ENCODE data around the gene CDK14. TPM values are rescaled to one million over a fixed set of nuclear protein-coding genes. Genes with fewer than 3 reads are reported as not detected.

The CDK14 gene
- polyA plus RNA-seq, 1 donor: 9.7 TPM

- no peaks in the 10 kb centered on the region for H3K36me3 ChIP-seq (ENCODE audit: control insufficient read depth, insufficient read depth, low read length)
- DNase-seq: peak in 1 of 2 donors; percentile 14
- H3K27me3 ChIP-seq (ENCODE audit: control insufficient read depth, insufficient read depth, low read length): no peaks in the 10 kb centered on the region
- H3K4me1 ChIP-seq (ENCODE audit: control insufficient read depth, insufficient read depth, low read length): no peaks in the 10 kb centered on the region
- no peak overlapping the region for H3K4me3 ChIP-seq (ENCODE audit: low read length)
- WGBS (ENCODE audit: insufficient coverage, low lambda C conversion rate): 63% methylated on average over 1 of the region's 6 CpGs
- no peaks in the 10 kb centered on the region for H3K9me3 ChIP-seq (ENCODE audit: control insufficient read depth, low read depth, low read length)
- H3K27ac ChIP-seq (ENCODE audit: low read length): no peak overlapping the region
These were observed 532.7 kb downstream of the CDK14 start for GRCh38 chr7:91128683-91129348.

DNA sequence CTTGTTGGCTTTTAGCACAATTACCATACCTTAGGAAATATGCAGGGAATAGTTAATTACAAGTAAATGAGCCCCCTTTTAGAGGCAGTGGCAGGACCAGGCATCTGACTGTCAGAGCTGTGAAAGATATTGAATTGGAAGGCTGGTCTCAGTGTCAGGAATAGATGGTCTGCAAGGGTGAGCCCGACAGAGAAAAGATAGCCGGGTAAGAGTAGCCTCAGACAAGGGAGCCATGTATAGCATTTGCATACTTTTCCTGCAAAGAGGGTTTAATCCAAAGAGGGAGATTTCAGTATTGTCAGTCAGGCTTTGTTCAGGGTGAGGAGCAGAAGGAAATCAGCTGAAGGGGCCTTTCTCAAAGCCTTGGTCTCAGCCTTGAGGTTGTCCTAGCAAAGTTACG lies 539.2 kb downstream of the CDK14 start:
- Histone ChIP-seq H3K27ac (ENCODE audit: low read length) (no peak overlapping the region), H3K36me3 (ENCODE audit: control insufficient read depth, insufficient read depth, low read length) (no peaks in the 10 kb centered on the region), H3K4me1 (ENCODE audit: control insufficient read depth, insufficient read depth, low read length) (no peaks in the 10 kb centered on the region), H3K27me3 (ENCODE audit: control insufficient read depth, insufficient read depth, low read length) (no peaks in the 10 kb centered on the region), H3K4me3 (ENCODE audit: low read length) (no peak overlapping the region), H3K9me3 (ENCODE audit: control insufficient read depth, low read depth, low read length) (no peaks in the 10 kb centered on the region)
- no peak for DNase-seq
- WGBS (ENCODE audit: insufficient coverage, low lambda C conversion rate): no CpG with 5 or more reads among the region's 3 CpGs

GRCh38 chr7:91135703-91136430 lies 539.7 kb downstream of the CDK14 start:
- Histone ChIP-seq H3K27ac (ENCODE audit: low read length) (no peak overlapping the region), H3K27me3 (ENCODE audit: control insufficient read depth, insufficient read depth, low read length) (no peaks in the 10 kb centered on the region), H3K4me1 (ENCODE audit: control insufficient read depth, insufficient read depth, low read length) (no peaks in the 10 kb centered on the region), H3K9me3 (ENCODE audit: control insufficient read depth, low read depth, low read length) (no peaks in the 10 kb centered on the region), H3K4me3 (ENCODE audit: low read length) (no peak overlapping the region), H3K36me3 (ENCODE audit: control insufficient read depth, insufficient read depth, low read length) (no peaks in the 10 kb centered on the region)
- DNase-seq: no peak
- WGBS (ENCODE audit: insufficient coverage, low lambda C conversion rate): 67% methylated on average over 3 of the region's 4 CpGs

- Histone ChIP-seq H3K27me3 (ENCODE audit: control insufficient read depth, insufficient read depth, low read length) (no peaks in the 10 kb centered on the region), H3K4me3 (ENCODE audit: low read length) (no peak overlapping the region), H3K36me3 (ENCODE audit: control insufficient read depth, insufficient read depth, low read length) (no peaks in the 10 kb centered on the region), H3K27ac (ENCODE audit: low read length) (no peak overlapping the region), H3K4me1 (ENCODE audit: control insufficient read depth, insufficient read depth, low read length) (no peaks in the 10 kb centered on the region), H3K9me3 (ENCODE audit: control insufficient read depth, low read depth, low read length) (no peaks in the 10 kb centered on the region)
- peak; percentile 7 to 29 for DNase-seq
- WGBS (ENCODE audit: insufficient coverage, low lambda C conversion rate): 0% methylated on average over 1 of the region's 3 CpGs
These were observed 541.1 kb downstream of the CDK14 start for GRCh38 chr7:91137153-91137787.

DNA sequence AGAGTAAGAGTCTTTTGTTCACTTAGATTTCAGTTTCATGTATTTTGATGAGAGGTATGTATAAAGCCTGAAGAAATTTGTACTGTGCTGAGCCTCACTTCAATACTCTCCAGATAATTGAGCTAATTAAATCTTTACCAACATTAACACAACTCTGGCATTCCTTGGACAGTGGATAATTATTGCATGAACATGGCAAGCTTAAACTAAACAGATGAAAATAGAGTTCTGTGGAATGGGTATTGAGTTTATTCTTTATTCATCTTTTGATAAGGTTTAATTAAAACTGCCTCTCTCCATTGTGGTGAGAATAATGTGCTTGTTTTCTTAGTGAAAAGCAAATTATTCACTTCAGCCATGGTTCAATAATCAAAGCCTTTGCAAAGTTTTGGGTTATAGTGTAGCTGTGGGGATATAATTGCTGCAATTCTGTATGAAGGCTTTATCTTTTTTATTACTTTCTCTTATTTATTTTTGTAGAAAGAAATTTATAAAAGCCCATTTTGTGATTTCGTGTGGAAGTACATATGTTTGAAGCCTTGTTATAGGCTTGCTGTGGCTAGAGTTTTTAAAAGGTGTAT lies 541.8 kb downstream of the CDK14 start:
- 57% methylated on average over 1 of the region's 1 CpG for WGBS (ENCODE audit: insufficient coverage, low lambda C conversion rate)
- H3K9me3 ChIP-seq (ENCODE audit: control insufficient read depth, low read depth, low read length): no peaks in the 10 kb centered on the region
- H3K4me1 ChIP-seq (ENCODE audit: control insufficient read depth, insufficient read depth, low read length): no peaks in the 10 kb centered on the region
- H3K4me3 ChIP-seq (ENCODE audit: low read length): no peak overlapping the region
- no peak for DNase-seq
- H3K36me3 ChIP-seq (ENCODE audit: control insufficient read depth, insufficient read depth, low read length): no peaks in the 10 kb centered on the region
- H3K27me3 ChIP-seq (ENCODE audit: control insufficient read depth, insufficient read depth, low read length): no peaks in the 10 kb centered on the region
- H3K27ac ChIP-seq (ENCODE audit: low read length): no peak overlapping the region

- Histone ChIP-seq H3K27ac (ENCODE audit: low read length) (no peak overlapping the region), H3K4me1 (ENCODE audit: control insufficient read depth, insufficient read depth, low read length) (no peaks in the 10 kb centered on the region), H3K4me3 (ENCODE audit: low read length) (no peak overlapping the region), H3K9me3 (ENCODE audit: control insufficient read depth, low read depth, low read length) (no peaks in the 10 kb centered on the region), H3K27me3 (ENCODE audit: control insufficient read depth, insufficient read depth, low read length) (no peaks in the 10 kb centered on the region), H3K36me3 (ENCODE audit: control insufficient read depth, insufficient read depth, low read length) (no peaks in the 10 kb centered on the region)
- no CpG with 5 or more reads among the region's 2 CpGs for WGBS (ENCODE audit: insufficient coverage, low lambda C conversion rate)
- DNase-seq: no peak
These were observed 544.2 kb downstream of the CDK14 start for GRCh38 chr7:91140286-91140685.

GRCh38 chr7:91140982-91141381 lies 544.9 kb downstream of the CDK14 start:
- H3K27ac ChIP-seq (ENCODE audit: low read length): no peak overlapping the region
- H3K4me3 ChIP-seq (ENCODE audit: low read length): no peak overlapping the region
- DNase-seq: no peak
- no peaks in the 10 kb centered on the region for H3K4me1 ChIP-seq (ENCODE audit: control insufficient read depth, insufficient read depth, low read length)
- no peaks in the 10 kb centered on the region for H3K27me3 ChIP-seq (ENCODE audit: control insufficient read depth, insufficient read depth, low read length)
- 46% methylated on average over 2 of the region's 4 CpGs for WGBS (ENCODE audit: insufficient coverage, low lambda C conversion rate)
- H3K36me3 ChIP-seq (ENCODE audit: control insufficient read depth, insufficient read depth, low read length): no peaks in the 10 kb centered on the region
- H3K9me3 ChIP-seq (ENCODE audit: control insufficient read depth, low read depth, low read length): no peaks in the 10 kb centered on the region

GRCh38 chr7:91142743-91143142 lies 546.6 kb downstream of the CDK14 start:
- Histone ChIP-seq H3K27ac (ENCODE audit: low read length) (no peak overlapping the region), H3K36me3 (ENCODE audit: control insufficient read depth, insufficient read depth, low read length) (no peaks in the 10 kb centered on the region), H3K27me3 (ENCODE audit: control insufficient read depth, insufficient read depth, low read length) (no peaks in the 10 kb centered on the region), H3K4me1 (ENCODE audit: control insufficient read depth, insufficient read depth, low read length) (no peaks in the 10 kb centered on the region), H3K4me3 (ENCODE audit: low read length) (no peak overlapping the region), H3K9me3 (ENCODE audit: control insufficient read depth, low read depth, low read length) (no peaks in the 10 kb centered on the region)
- DNase-seq: no peak
- 20% methylated on average over 1 of the region's 1 CpG for WGBS (ENCODE audit: insufficient coverage, low lambda C conversion rate)

- no peak for DNase-seq
- H3K4me1 ChIP-seq (ENCODE audit: control insufficient read depth, insufficient read depth, low read length): no peaks in the 10 kb centered on the region
- no peaks in the 10 kb centered on the region for H3K36me3 ChIP-seq (ENCODE audit: control insufficient read depth, insufficient read depth, low read length)
- no peak overlapping the region for H3K4me3 ChIP-seq (ENCODE audit: low read length)
- no CpG with 5 or more reads among the region's 3 CpGs for WGBS (ENCODE audit: insufficient coverage, low lambda C conversion rate)
- H3K27me3 ChIP-seq (ENCODE audit: control insufficient read depth, insufficient read depth, low read length): no peaks in the 10 kb centered on the region
- H3K27ac ChIP-seq (ENCODE audit: low read length): no peak overlapping the region
- H3K9me3 ChIP-seq (ENCODE audit: control insufficient read depth, low read depth, low read length): no peaks in the 10 kb centered on the region
These were observed 553.5 kb downstream of the CDK14 start for GRCh38 chr7:91149341-91150246.

- no peaks in the 10 kb centered on the region for H3K36me3 ChIP-seq (ENCODE audit: control insufficient read depth, insufficient read depth, low read length)
- no peaks in the 10 kb centered on the region for H3K9me3 ChIP-seq (ENCODE audit: control insufficient read depth, low read depth, low read length)
- H3K4me3 ChIP-seq (ENCODE audit: low read length): no peak overlapping the region
- H3K4me1 ChIP-seq (ENCODE audit: control insufficient read depth, insufficient read depth, low read length): no peaks in the 10 kb centered on the region
- no peak overlapping the region for H3K27ac ChIP-seq (ENCODE audit: low read length)
- no peak for DNase-seq
- H3K27me3 ChIP-seq (ENCODE audit: control insufficient read depth, insufficient read depth, low read length): no peaks in the 10 kb centered on the region
- WGBS (ENCODE audit: insufficient coverage, low lambda C conversion rate): 100% methylated on average over 2 of the region's 4 CpGs
These were observed 555.8 kb downstream of the CDK14 start for GRCh38 chr7:91151916-91152315.

Measured in large intestine (tissue), 3 donors.